ENCODE measurements around the gene PHC2.

The PHC2 gene

GRCh38 chr1:33425900-33426299, 5.0 kb downstream of the PHC2 start:
- DNase-seq (ENCODE audit: low read depth in 1 of 2, low spot score in 1 of 2) = no peak

GRCh38 chr1:33424610-33425009, 6.3 kb downstream of the PHC2 start:
- DNase-seq (ENCODE audit: low read depth in 1 of 2, low spot score in 1 of 2) = no peak

GRCh38 chr1:33424205-33424604, 6.7 kb downstream of the PHC2 start:
- DNase-seq (ENCODE audit: low read depth in 1 of 2, low spot score in 1 of 2) = no peak

DNA sequence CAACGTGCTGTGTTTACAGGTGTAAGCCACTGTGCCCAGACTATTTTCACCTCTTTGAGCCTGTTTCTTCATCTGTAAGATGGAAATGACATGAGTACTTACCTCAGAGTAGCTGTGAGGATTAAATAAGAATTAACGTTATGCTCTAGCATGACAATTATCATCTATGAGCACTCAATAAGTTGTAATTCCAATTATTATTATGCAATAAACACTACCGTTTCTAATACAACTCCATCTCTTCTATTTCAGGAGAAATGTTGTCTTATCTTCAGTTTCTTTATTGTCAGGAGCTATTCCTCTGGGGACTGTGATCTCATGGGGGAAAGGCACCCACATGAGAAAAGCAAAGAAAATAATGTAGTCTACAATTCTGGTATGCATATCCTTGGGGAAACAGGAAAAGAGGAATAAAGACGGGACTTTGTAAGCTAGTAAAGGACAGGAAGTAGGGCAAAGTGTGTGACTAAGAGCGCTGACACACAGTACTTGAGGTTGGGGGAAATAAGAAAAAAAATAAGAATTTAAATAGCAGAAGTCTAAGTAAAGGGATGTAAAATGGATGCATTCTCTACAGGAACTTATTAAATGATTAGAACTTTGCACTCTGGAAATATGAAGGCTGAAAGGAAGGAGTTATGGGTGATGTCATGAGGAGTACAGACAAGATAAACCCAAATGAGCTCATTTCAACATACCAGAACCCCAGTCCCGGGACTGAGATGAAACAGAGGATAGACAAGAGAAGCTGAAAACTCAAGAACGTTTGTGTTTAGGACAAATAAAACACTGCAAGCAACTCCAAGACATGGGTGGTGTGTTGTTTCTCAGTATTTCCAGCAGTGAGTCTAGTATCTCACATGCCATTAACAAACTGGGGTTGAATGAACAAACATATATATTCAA, 9.8 kb downstream of the PHC2 start:
- DNase-seq (ENCODE audit: low read depth in 1 of 2, low spot score in 1 of 2) = no peak

GRCh38 chr1:33418811-33419210, 12.1 kb downstream of the PHC2 start:
- no peak for DNase-seq (ENCODE audit: low read depth in 1 of 2, low spot score in 1 of 2)

GRCh38 chr1:33414879-33415278, 16.0 kb downstream of the PHC2 start:
- no peak for DNase-seq (ENCODE audit: low read depth in 1 of 2, low spot score in 1 of 2)

- no peak for DNase-seq (ENCODE audit: low read depth in 1 of 2, low spot score in 1 of 2)
Measured at GRCh38 chr1:33410091-33410701, 20.7 kb downstream of the PHC2 start.

DNA sequence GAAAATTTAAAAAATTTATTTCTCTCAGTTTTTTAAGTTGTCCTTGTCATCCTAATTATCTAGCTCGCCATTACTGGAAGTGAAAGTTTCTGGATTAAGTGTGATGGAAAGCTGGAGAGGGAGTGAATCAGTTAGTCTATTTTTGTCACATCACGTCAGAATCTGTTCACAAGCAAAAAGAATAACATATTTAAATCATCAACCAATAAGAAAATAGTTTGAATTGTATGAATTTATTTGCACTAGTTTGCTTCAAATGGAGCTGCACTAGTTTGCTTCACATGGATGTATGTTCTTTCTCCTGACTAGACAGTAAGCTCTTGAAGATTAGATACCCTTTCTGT, 22.8 kb downstream of the PHC2 start:
- DNase-seq (ENCODE audit: low read depth in 1 of 2, low spot score in 1 of 2) = no peak

GRCh38 chr1:33407352-33408092, 23.4 kb downstream of the PHC2 start:
- DNase-seq (ENCODE audit: low read depth in 1 of 2, low spot score in 1 of 2) = no peak

DNA sequence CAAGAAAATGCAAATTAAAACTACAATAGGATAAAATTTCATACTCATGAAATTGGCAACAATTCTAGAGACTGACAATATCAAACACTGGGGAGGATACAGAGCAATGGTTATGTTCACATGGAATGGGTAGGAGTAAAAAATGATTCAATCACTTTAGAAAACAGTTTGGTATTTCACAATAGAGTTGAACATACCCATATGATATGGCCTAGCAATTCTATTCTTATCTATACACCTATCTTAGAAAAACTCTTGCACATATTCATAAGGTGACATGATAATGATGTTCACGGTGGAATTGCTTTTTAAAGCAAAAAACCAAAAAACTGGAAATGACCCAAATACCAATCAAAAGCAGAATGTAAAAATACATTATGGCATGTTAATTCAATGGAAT, 28.7 kb downstream of the PHC2 start:
- DNase-seq (ENCODE audit: low read depth in 1 of 2, low spot score in 1 of 2) = no peak

DNA sequence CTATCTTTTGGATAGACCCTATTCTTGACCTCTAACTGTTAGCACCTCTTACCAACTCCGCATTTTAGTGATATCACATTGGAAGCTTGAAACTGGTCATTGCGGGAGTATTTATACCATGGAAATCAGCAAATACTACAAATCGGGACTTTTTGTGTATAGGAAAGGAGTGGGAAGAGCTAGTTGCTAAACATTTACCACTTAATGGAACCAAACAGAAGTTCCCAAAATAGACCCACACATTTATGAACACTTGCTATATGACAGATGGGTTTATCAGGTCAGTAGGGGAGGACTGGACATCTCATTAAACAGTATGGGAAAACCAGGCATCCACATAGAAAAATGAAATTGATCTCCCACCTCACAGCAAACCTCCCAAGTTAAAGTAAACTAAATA, 29.4 kb downstream of the PHC2 start:
- DNase-seq (ENCODE audit: low read depth in 1 of 2, low spot score in 1 of 2) = no peak

GRCh38 chr1:33400153-33400911, 30.6 kb downstream of the PHC2 start:
- no peak for DNase-seq (ENCODE audit: low read depth in 1 of 2, low spot score in 1 of 2)

- DNase-seq (ENCODE audit: low read depth in 1 of 2, low spot score in 1 of 2) = no peak
Measured at GRCh38 chr1:33399375-33399774, 31.5 kb downstream of the PHC2 start.

DNA sequence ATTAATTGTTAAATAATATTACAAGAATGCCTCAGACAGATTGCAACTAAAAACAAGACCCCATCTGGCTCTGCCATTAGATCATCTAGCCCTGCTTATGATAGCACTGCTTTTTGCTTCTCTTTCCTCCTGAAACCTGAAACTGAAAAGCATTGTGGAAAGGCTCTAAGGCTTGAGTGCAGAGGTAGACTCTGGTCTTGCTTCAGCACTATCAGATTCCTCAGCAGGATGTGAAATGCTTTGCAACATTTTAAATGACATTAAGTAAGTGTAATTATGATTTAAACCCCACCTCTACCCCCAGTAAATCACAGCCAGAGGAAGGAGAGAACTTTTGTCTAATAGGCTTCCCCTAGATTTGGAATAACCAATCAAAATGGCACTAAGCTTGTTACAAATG, 32.9 kb downstream of the PHC2 start:
- DNase-seq (ENCODE audit: low read depth in 1 of 2, low spot score in 1 of 2) = no peak

- no peak for DNase-seq (ENCODE audit: low read depth in 1 of 2, low spot score in 1 of 2)
Measured at GRCh38 chr1:33397125-33397506, 33.8 kb downstream of the PHC2 start.

GRCh38 chr1:33396188-33397124, 34.4 kb downstream of the PHC2 start:
- DNase-seq (ENCODE audit: low read depth in 1 of 2, low spot score in 1 of 2) = no peak

GRCh38 chr1:33394770-33395169, 36.1 kb downstream of the PHC2 start:
- DNase-seq (ENCODE audit: low read depth in 1 of 2, low spot score in 1 of 2) = no peak

DNA sequence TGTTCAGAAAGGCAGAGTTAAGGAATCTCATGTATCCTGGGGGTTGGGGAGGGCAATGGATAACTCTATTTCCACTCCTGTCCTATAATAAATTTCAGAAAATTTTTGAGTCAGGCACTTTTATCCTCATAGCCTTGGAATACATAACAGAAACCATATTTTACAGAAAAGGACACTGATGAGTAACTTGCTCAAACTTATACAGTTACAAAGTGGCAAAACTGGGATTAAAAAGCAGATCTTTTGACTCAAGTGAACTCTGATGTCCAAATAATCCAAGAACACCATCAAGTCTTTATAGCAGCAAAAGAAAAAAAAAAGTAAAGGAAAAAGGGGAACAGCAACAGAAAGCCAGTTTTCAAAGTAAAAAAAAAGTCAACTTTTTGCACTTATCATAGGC, 36.9 kb downstream of the PHC2 start:
- DNase-seq (ENCODE audit: low read depth in 1 of 2, low spot score in 1 of 2) = no peak

GRCh38 chr1:33393524-33393923, 37.4 kb downstream of the PHC2 start:
- DNase-seq (ENCODE audit: low read depth in 1 of 2, low spot score in 1 of 2) = no peak

DNA sequence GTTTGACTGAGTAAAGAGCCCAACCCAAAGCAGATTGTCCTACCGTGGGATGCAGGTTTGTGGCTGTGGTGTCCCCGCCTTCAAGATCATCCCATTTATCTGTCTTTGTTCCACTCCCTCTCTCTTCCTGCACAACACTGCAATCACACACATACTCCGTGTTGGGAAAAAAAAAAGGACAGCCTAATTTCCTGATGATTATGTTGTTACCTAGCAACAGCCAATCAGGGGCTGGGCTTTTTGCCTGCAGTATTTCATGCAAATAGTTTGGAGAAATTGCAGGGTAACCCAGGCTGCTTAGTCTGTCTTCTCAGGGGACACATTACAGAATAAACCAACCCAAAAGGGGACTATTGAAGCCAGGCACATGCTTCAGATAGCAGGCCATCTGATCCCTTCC, 38.3 kb downstream of the PHC2 start:
- no peak for DNase-seq (ENCODE audit: low read depth in 1 of 2, low spot score in 1 of 2)
